HEK293 (cell line): ENCODE results near the gene RHOF.

Experiments
- ATF2 ChIP-seq: fragments of 450-650 bp; formaldehyde crosslinking; IDR thresholded peaks from 2 replicates; pipeline ENCODE4 v1.5.1; 2016; ENCODE audit warnings: missing biosample characterization, missing genetic modification characterization, low read depth
- KLF17 ChIP-seq: fragments of 450-650 bp; formaldehyde crosslinking; IDR thresholded peaks from 2 replicates; pipeline ENCODE4 v1.5.1; 2016; ENCODE audit warnings: missing biosample characterization, missing genetic modification characterization
- KLF7 ChIP-seq: fragments of 450-650 bp; formaldehyde crosslinking; IDR thresholded peaks from 2 replicates; pipeline ENCODE4 v1.5.1; 2016; ENCODE audit warnings: missing biosample characterization, missing genetic modification characterization, borderline replicate concordance
- KLF8 ChIP-seq: fragments of 450-650 bp; formaldehyde crosslinking; IDR thresholded peaks from 2 replicates; pipeline ENCODE4 v1.5.1; 2016; ENCODE audit warnings: missing biosample characterization, missing genetic modification characterization
- PRDM4 ChIP-seq: fragments of 450-650 bp; formaldehyde crosslinking; IDR thresholded peaks from 2 replicates; pipeline ENCODE4 v1.5.1; 2017; ENCODE audit warnings: missing biosample characterization, missing genetic modification characterization
- ZBTB1 ChIP-seq: fragments of 450-650 bp; formaldehyde crosslinking; IDR thresholded peaks from 2 replicates; pipeline ENCODE4 v1.5.1; 2016; ENCODE audit warnings: missing biosample characterization, missing genetic modification characterization
- ZBTB10 ChIP-seq: fragments of 450-650 bp; formaldehyde crosslinking; IDR thresholded peaks from 2 replicates; pipeline ENCODE4 v1.5.1; 2016; ENCODE audit warnings: missing biosample characterization, missing genetic modification characterization
- ZBTB8A ChIP-seq: fragments of 450-650 bp; formaldehyde crosslinking; IDR thresholded peaks from 2 replicates; pipeline ENCODE4 v1.5.1; 2016; ENCODE audit warnings: missing biosample characterization, missing genetic modification characterization
- ZNF140 ChIP-seq: fragments of 450-650 bp; formaldehyde crosslinking; IDR thresholded peaks from 2 replicates; pipeline ENCODE4 v1.5.1; 2016; ENCODE audit warnings: missing biosample characterization, missing genetic modification characterization
- ZNF148 ChIP-seq: fragments of 450-650 bp; formaldehyde crosslinking; IDR thresholded peaks from 2 replicates; pipeline ENCODE4 v1.5.0; 2017; ENCODE audit warnings: missing biosample characterization, missing genetic modification characterization, borderline replicate concordance
- ZNF174 ChIP-seq: fragments of 450-650 bp; formaldehyde crosslinking; IDR thresholded peaks from 2 replicates; pipeline ENCODE4 v1.5.0; 2017; ENCODE audit warnings: missing biosample characterization, mild to moderate bottlenecking, missing genetic modification characterization
- ZNF19 ChIP-seq: fragments of 450-650 bp; formaldehyde crosslinking; IDR thresholded peaks from 2 replicates; pipeline ENCODE4; 2016; ENCODE audit warnings: missing biosample characterization, missing genetic modification characterization, low read depth
- ZNF221 ChIP-seq: fragments of 450-650 bp; formaldehyde crosslinking; IDR thresholded peaks from 2 replicates; pipeline ENCODE4 v1.5.1; 2017; ENCODE audit warnings: missing biosample characterization, missing genetic modification characterization, borderline replicate concordance
- ZNF23 ChIP-seq: fragments of 450-650 bp; formaldehyde crosslinking; IDR thresholded peaks from 2 replicates; pipeline ENCODE4 v1.5.1; 2016; ENCODE audit warnings: missing biosample characterization, missing genetic modification characterization, borderline replicate concordance
- ZNF248 ChIP-seq: fragments of 450-650 bp; formaldehyde crosslinking; IDR thresholded peaks from 2 replicates; pipeline ENCODE4 v1.5.1; 2017; ENCODE audit warnings: missing biosample characterization, missing genetic modification characterization
- ZNF292 ChIP-seq: fragments of 450-650 bp; formaldehyde crosslinking; IDR thresholded peaks from 2 replicates; pipeline ENCODE4 v1.5.1; 2016; ENCODE audit warnings: low read depth, missing biosample characterization, missing genetic modification characterization, borderline replicate concordance
- ZNF311 ChIP-seq: fragments of 450-650 bp; formaldehyde crosslinking; IDR thresholded peaks from 2 replicates; pipeline ENCODE4 v1.5.1; 2017; ENCODE audit warnings: missing biosample characterization, missing genetic modification characterization, borderline replicate concordance
- ZNF324 ChIP-seq: fragments of 450-650 bp; formaldehyde crosslinking; IDR thresholded peaks from 2 replicates; pipeline ENCODE4 v1.5.1; 2016; ENCODE audit warnings: missing biosample characterization, missing genetic modification characterization
- ZNF513 ChIP-seq: fragments of 450-650 bp; IDR thresholded peaks from 2 replicates; pipeline ENCODE4 v1.5.1; 2018; ENCODE audit warnings: missing biosample characterization, missing genetic modification characterization
- ZNF558 ChIP-seq: fragments of 450-650 bp; formaldehyde crosslinking; IDR thresholded peaks from 2 replicates; pipeline ENCODE4 v1.5.1; 2016; ENCODE audit warnings: missing biosample characterization, missing genetic modification characterization
- ZNF580 ChIP-seq: fragments of 450-650 bp; formaldehyde crosslinking; IDR thresholded peaks from 2 replicates; pipeline ENCODE4 v1.5.1; 2016; ENCODE audit warnings: missing biosample characterization, missing genetic modification characterization
- ZNF623 ChIP-seq: fragments of 450-650 bp; formaldehyde crosslinking; IDR thresholded peaks from 2 replicates; pipeline ENCODE4 v1.5.1; 2016; ENCODE audit warnings: missing biosample characterization, missing genetic modification characterization
- ZNF626 ChIP-seq: fragments of 450-650 bp; sonication (Bioruptor Pico); formaldehyde crosslinking; IDR thresholded peaks from 2 replicates; pipeline ENCODE4 v1.5.1; 2018; ENCODE audit warnings: missing biosample characterization, missing genetic modification characterization, inconsistent platforms
- ZNF639 ChIP-seq: fragments of 450-650 bp; formaldehyde crosslinking; IDR thresholded peaks from 2 replicates; pipeline ENCODE4 v1.5.1; 2016; ENCODE audit warnings: missing biosample characterization, missing genetic modification characterization
- ZNF768 ChIP-seq: fragments of 450-650 bp; formaldehyde crosslinking; IDR thresholded peaks from 2 replicates; pipeline ENCODE4 v1.5.1; 2018; ENCODE audit warnings: missing biosample characterization, mild to moderate bottlenecking, missing genetic modification characterization

Gene RHOF

GRCh38 chr12:121797937-121798786 is 4.7 kb upstream of the RHOF start (continued):
- TF ChIP-seq ATF2 (tag by site-specific recombination) (no peak), ZNF292 (no peak), ZNF248 (no peak), ZNF513 (no peak), KLF8 (tag by site-specific recombination) (peak; percentile 72), ZNF19 (tag by site-specific recombination) (no peak), PRDM4 (tag by site-specific recombination) (peak; percentile 80), ZNF174 (no peak), ZNF623 (no peak), ZNF311 (tag by site-specific recombination) (no peak), ZNF639 (tag by site-specific recombination) (no peak; the same call in 1 of the 2 replicates), ZNF558 (tag by site-specific recombination) (no peak), ZNF580 (tag by site-specific recombination) (0 out of 2 replicates have a peak, but pooled peaks have one; percentile 42), ZNF768 (tag by site-specific recombination) (no peak), ZNF23 (tag by site-specific recombination) (no peak), ZBTB1 (peak; percentile 84; the same call in 1 of the 2 replicates), KLF17 (tag by site-specific recombination) (peak; percentile 99), ZNF324 (tag by site-specific recombination) (peak; percentile 27; the same call in 1 of the 2 replicates), ZBTB10 (peak; percentile 90), KLF7 (peak; percentile 98; the same call in 1 of the 2 replicates), ZNF626 (tag by site-specific recombination) (no peak), ZNF148 (no peak), ZBTB8A (tag by site-specific recombination) (peak; percentile 83), ZNF221 (tag by site-specific recombination) (no peak), ZNF140 (tag by site-specific recombination) (no peak)
